Activated CD4-positive, alpha-beta T cell treated with anti-CD3 and anti-CD28 coated beads for 24 hours (primary cell): Measurements from ENCODE around the gene HOXB6.

Experiments used
- DNase-seq, 2 donors: peaks; one replicate each; pipeline ENCODE4 v3.0.0-alpha.2; 2020; ENCODE audit warnings: low read depth in 2 of 2

HOXB6 gene

GRCh38 chr17:48604770-48605329 is at the start of gene HOXB6:
Gene HOXB6 (minus strand): TSS chr17:48604986. CDS start chr17:48598150, 6,836 bp downstream.
- no peak for DNase-seq

- DNase-seq = no peak
Observed at GRCh38 chr17:48649741-48650140, 45.0 kb upstream of the HOXB6 start.

GRCh38 chr17:48647963-48648245 is 43.1 kb upstream of the HOXB6 start:
- no peak for DNase-seq

DNA sequence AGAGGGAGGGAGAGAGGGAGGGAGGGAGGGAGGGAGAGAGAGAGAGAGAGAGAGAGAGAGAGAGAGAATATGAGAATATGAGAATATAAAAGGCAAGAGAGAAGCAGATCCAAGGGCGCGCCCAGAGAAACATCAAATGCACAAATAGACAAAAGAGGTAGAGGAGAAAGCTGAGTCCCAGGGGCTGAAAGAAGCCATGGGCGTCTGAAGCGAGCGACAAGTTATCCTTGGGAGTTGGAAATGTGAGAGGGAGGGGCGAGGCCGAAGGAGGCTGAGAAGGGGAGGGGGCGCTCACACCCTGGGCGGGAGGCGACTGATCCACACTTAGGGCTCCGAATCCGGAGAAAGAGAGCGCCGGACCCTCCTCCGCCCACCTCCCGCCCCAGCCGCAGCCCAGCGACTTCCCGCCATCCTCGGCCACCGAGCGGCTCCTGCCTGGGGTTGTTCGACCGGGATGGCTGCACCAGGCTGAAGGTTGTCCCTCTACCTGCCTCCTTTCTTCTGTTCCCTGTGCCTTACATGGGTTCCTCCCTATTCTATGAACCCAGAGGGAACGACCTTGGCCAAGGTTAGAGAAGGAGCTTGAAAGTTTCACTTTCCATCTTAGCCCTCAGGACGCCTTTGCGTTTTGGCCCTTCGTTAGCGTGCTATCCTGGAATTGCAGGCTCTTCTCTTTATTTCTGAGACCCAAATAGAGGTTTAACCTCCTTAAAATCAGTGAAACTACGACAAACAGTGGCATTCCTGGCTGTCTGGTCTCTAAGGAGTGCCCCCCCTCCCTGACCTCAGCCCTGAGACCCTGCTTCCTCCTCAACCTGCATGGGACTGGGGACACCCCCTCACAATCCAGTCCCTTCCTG is 42.5 kb upstream of the HOXB6 start:
- no peak for DNase-seq

DNA sequence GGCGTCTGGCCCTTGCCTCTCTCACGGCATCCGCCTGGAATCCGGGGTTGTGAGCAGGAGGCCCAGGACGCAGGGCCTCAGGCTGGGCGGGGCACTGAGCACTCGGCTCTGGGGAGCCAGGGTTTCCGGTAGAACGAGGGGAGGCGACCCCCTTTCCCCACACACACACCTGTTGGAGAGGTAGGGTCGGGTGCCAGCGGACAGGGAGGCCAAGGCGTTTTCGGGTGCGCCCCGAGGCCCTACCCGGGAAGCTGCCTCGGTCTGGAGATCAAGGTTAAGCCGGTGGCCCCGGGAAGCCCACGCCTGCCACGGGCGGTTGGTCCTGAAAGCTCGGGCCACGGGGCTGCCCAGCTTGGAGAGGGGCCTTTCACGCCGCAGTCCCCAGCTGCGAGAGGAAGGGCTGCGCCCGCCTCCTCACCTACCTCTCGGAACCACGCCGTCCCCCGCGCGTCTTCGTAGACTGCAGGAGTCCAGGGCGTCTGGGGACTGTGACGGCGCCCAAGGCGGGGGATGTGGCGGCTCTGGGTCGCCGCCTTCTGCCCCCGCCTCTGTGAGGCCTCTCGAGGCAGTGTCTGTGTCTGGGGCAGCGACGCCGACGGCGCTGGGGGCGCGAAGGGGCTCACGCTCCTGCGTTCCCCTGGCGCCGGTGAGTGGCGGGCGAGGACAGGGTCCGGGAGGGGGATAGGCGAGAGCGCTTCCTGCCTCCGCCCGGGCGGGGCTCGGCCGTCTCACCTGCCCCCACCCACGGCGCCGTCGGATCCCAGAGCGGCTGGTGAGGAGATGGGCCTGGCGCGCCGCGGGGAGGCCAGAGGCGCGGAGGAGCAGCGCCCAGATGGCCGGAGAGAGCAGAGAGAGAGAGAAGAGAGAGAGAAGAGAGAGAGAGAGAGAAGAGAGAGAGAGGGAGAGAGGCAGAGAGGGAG is 41.7 kb upstream of the HOXB6 start:
- no peak for DNase-seq

DNA sequence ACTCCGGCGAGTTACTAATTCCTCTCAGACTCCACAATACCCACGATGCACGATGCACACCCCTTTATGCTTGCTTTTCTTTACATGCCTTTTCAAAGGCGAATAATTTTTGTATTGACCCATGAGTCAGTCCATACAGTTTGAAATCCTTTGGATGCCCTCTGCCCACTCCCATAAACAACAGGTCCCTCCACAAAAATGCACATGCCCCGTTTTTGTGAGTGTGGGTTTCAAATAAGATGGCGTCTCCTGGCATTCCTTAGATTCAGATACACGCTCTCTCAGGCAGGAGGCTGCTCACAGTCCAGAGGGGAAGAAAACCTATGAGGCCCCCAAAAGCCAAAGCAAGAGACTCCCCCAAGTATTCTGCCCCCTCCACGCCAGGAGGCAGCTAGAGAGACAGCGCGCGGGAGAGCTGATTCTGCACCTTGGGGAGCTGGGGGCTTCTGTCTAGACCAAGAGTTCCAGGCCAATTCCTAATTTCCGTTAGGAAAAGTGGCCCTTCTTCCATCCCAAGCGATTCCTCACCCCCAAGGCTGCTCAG is 40.9 kb upstream of the HOXB6 start:
- no peak for DNase-seq

- no peak for DNase-seq
Observed at GRCh38 chr17:48644910-48645557, 40.2 kb upstream of the HOXB6 start.

- DNase-seq = no peak
Observed at GRCh38 chr17:48644159-48644558, 39.4 kb upstream of the HOXB6 start.

DNA sequence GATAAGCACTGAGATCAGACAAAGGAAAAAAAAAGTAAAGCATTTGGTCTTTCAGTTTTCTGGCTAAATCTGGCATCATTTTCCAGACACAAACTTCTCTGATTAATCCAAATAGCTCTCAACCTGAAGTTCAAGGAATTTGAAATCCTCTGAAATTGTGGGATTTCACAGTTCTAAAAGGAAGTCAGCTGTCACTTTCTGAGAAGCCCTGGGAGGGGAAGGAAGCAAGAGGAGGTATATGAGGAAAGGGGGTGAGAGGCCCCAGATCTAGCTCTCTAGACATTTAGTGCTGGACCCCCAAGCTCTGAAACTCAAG is 38.9 kb upstream of the HOXB6 start:
- no peak for DNase-seq

DNA sequence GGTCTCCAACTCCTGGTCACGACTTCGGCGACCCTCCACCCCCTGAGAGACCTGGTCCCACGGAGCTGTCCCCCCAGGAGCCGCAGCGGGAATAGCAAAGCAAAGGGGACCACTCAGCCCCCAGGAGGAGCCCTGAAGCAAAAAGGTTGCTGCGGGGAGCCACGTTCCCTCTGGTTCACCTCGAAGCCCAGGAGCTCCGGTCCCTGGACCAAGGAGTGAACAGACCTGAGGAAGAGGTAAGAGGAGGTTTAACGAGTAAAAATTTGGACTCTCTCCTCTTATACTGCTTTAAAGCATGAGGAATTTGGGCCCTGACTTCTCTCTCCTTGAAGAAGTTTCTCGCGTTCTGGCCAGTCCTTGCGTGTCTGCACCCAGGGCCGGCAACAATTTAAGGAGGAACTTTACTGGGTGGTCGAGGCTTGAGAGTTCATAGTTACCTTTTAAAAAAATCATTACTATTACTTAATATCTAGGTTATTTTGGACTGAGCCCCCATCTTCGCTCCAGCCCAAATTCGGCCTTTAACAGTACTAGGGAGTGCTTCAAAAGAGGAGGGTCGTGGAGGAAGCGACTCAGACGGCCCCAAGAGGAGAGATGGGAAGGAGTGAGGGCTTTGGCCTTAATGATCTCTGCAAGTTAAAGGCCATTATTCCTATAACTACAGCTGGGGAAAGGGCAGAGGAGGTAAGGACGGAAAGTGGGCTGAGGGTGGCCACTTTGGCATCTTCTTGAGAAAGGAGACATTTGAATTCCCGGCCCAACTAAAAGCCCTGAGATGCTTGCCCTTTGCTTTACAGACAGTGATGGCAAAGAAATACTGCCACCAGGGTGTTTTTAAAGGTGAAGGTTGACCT is 38.3 kb upstream of the HOXB6 start:
- DNase-seq = no peak

DNA sequence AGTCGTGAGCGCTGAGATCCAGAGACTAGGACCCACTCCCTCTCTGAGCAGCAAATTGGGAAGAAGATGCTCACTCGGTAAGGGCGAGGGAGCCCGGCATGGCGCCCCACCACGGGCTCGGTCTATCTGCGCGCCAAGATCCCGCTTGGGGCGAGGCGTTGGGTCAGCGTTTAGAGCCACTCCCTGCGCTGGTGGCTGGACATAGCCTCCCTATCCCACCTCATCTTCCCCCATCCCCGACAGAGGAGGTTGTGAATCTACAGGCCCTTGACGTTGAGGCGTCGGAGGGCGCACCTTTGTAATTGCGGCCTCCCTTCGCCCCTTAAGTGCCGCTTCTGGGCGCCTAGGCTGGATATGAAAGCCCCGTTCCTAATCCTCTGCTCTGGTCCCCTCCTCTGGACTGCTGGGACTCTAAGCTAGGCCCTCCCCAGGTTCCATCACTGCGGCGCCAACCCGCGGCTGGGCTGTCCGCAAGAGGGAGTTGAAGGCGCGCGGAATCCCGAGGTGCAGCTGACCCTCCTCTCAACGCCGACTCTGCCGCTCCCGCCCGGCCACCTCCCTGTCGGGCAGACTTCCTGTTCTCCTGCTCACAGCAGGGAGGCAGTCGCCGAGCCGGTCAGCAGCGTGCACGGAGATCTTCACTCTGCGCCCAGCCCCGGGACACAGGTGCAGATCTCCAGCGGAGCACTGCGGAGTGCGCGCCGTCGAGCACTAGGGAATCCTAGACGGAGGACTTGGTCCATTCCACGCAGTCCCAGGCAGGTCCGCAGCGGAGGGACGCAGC is 37.5 kb upstream of the HOXB6 start:
- no peak for DNase-seq

- no peak for DNase-seq
Observed at GRCh38 chr17:48641541-48642058, 36.8 kb upstream of the HOXB6 start.

DNA sequence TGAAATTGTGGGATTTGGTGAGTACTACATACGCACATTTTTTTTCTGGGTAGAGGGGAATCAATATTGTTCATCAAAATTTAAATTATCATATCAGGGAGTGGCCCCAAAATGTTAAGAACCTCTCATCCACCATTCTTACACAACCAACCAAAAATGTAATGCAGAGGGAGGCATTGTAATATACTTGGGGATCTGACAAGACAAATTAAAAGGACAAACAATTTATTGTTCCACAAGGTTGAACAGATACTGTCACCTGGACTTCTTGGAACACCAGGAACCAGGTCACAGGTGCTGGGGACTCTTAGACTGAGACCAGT is 36.0 kb upstream of the HOXB6 start:
- no peak for DNase-seq

- DNase-seq = no peak
Observed at GRCh38 chr17:48639982-48640857, 35.4 kb upstream of the HOXB6 start.

DNA sequence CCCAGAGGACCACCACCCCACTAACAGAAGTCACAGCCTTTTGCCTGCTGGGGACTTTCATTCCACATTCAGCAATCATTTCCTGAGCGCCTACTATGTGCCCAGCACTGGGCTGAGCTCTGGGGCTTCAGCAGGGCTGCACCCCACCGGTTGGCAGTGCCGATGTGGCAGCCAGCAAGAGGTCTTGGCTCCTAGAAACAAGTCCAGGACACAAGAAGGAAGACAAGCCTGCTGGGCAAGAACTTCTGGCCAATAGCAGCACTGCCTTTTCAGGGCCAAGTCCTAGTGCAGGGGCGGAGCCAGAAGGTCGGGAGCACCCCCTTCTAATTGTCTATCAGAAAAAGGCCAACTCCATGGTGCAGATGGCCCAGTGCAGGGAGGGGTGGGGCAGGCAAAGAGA is 34.4 kb upstream of the HOXB6 start:
- DNase-seq = no peak

- DNase-seq = no peak
Observed at GRCh38 chr17:48637323-48638260, 32.8 kb upstream of the HOXB6 start.

DNA sequence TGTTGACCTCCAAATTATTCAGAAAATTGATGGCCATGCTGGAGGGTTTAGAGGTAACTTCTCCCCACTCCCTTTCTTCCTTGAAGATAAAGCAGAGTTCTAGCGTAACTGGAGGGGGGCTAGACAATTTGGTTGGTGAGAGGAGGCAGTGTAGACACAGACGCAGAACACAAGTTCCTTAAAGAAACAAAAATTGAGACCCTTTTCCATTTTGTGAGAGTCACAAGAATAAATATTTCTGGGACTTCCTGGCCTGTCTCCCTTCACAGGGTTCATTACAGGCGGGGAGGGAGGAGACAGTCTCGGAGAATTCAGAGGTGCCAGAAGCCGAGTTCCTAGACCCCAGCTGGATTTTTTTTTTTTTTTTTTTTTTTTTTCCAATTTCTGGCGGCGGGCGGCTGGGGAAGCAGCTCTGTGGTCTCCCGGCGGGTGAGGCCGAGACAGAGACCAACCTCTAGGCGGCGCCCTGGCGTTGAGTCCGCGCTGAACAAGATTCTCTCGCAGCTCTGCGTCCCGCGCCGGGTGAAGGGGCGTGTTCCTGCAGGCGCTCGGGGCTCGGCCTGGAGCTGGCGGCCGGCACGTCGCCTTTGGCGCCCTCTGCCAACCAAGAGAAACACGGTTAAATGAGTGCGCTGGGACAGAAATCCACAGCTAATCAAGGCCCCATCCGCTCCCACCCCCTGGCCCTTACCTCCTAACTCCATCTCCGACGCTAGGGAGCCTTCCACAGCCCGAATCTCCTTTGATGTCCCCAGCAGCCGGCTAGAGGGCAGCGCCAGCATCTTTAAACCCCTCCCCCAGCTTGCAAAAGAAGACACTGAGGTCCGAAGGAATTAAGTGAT is 31.6 kb upstream of the HOXB6 start:
- peak; percentile 70 to 85 for DNase-seq
